ENCODE measurements around the gene KLHL25. TPM values are rescaled to one million over a fixed set of nuclear protein-coding genes. Genes with fewer than 3 reads are reported as not detected.
"Not testable (repeated sequence)": the region's sequence is repeated elsewhere in the genome, so short reads cannot be mapped to it uniquely, and the experiment has no call there.

The KLHL25 gene
- total RNA-seq, 1 donor = 4.3 TPM

GRCh38 chr15:85805420-85805819 is 10.7 kb upstream of the KLHL25 start:
- no peak overlapping the region for H3K4me3 ChIP-seq (ENCODE audit: low read depth, low read length)
- DNase-seq (ENCODE audit: low read depth) = no peak

GRCh38 chr15:85804481-85805170 is 9.9 kb upstream of the KLHL25 start:
- no peak for DNase-seq (ENCODE audit: low read depth)
- no peak overlapping the region for H3K4me3 ChIP-seq (ENCODE audit: low read depth, low read length)
- TF ChIP-seq CTCF (IDR thresholded peaks at IDR 0.05; ENCODE audit: insufficient read depth, low read depth, low read length) = no peak

More at GRCh38 chr15:85805420-85805819, 10.7 kb upstream of the KLHL25 start:
- TF ChIP-seq CTCF (IDR thresholded peaks at IDR 0.05; ENCODE audit: insufficient read depth, low read depth, low read length) = no peak

GRCh38 chr15:85802617-85803016 is 7.9 kb upstream of the KLHL25 start:
- TF ChIP-seq CTCF (IDR thresholded peaks at IDR 0.05; ENCODE audit: insufficient read depth, low read depth, low read length) = peak; percentile 18
- not testable (repeated sequence) for DNase-seq (ENCODE audit: low read depth); H3K4me3 ChIP-seq (ENCODE audit: low read depth, low read length)

GRCh38 chr15:85800478-85801123 is 5.9 kb upstream of the KLHL25 start:
- DNase-seq (ENCODE audit: low read depth) = peak; percentile 56
- no peak for TF ChIP-seq CTCF (IDR thresholded peaks at IDR 0.05; ENCODE audit: insufficient read depth, low read depth, low read length)
- H3K4me3 ChIP-seq (ENCODE audit: low read depth, low read length) = no peak overlapping the region

GRCh38 chr15:85796371-85796770 is 1.6 kb upstream of the KLHL25 start:
- not testable (repeated sequence) for DNase-seq (ENCODE audit: low read depth); H3K4me3 ChIP-seq (ENCODE audit: low read depth, low read length)

- no peak for TF ChIP-seq CTCF (IDR thresholded peaks at IDR 0.05; ENCODE audit: insufficient read depth, low read depth, low read length)
- no peak for DNase-seq (ENCODE audit: low read depth)
- peak overlapping the region; percentile 58 for H3K4me3 ChIP-seq (ENCODE audit: low read depth, low read length)
Measured at GRCh38 chr15:85795337-85796305, 896 bp upstream of the KLHL25 start.
